GM23248 (cell line): Measurements from ENCODE around the gene DPY19L3. TPM values are rescaled to one million over a fixed set of nuclear protein-coding genes. Genes with fewer than 3 reads are reported as not detected.

Source experiments
- DNase-seq: peaks from one replicate; pipeline ENCODE4 v3.0.0-alpha.2; 2015
- H2AFZ ChIP-seq: fragments of 200-600 bp; sonication (generic); 2 replicates; pipeline ENCODE4 v1.6.1; 2016; ENCODE audit warnings: antibody characterized with exemption
- H3F3A ChIP-seq: fragments of 200-600 bp; sonication (generic); 2 replicates; pipeline ENCODE4 v1.6.1; 2016; ENCODE audit warnings: mild to moderate bottlenecking, antibody characterized with exemption, mixed run types; ENCODE audit not compliant: insufficient read depth
- H3K27ac ChIP-seq: fragments of 200-600 bp; sonication (generic); 2 replicates; pipeline ENCODE4 v1.5.1; 2016; ENCODE audit warnings: mild to moderate bottlenecking
- H3K27me3 ChIP-seq: fragments of 200-600 bp; sonication (generic); replicated peaks from 2 replicates; pipeline ENCODE4 v1.6.1; 2016; ENCODE audit warnings: mild to moderate bottlenecking; ENCODE audit not compliant: insufficient read depth
- H3K36me3 ChIP-seq: fragments of 200-600 bp; sonication (generic); 2 replicates; pipeline ENCODE4 v1.6.1; 2016; ENCODE audit warnings: low read depth, mild to moderate bottlenecking
- H3K4me1 ChIP-seq: fragments of 200-600 bp; sonication (generic); 2 replicates; pipeline ENCODE4 v1.6.1; 2016; ENCODE audit warnings: mild to moderate bottlenecking; ENCODE audit not compliant: insufficient read depth
- H3K4me2 ChIP-seq: fragments of 200-600 bp; sonication (generic); one replicate; pipeline ENCODE4 v1.6.1; 2016; ENCODE audit warnings: mild to moderate bottlenecking; ENCODE audit not compliant: unreplicated experiment
- H3K4me3 ChIP-seq: fragments of 200-600 bp; sonication (generic); 2 replicates; pipeline ENCODE4 v1.5.1; 2016; ENCODE audit warnings: mild to moderate bottlenecking
- H3K79me2 ChIP-seq: fragments of 200-600 bp; sonication (generic); 2 replicates; pipeline ENCODE4 v1.6.1; 2016; ENCODE audit warnings: mild to moderate bottlenecking; ENCODE audit not compliant: insufficient read depth
- H3K9ac ChIP-seq: fragments of 200-600 bp; sonication (generic); 2 replicates; pipeline ENCODE4 v1.6.1; 2016; ENCODE audit warnings: mild to moderate bottlenecking
- H3K9me2 ChIP-seq: fragments of 200-600 bp; sonication (generic); 2 replicates; pipeline ENCODE4 v1.6.1; 2016; ENCODE audit warnings: mixed run types, mild to moderate bottlenecking, moderate library complexity; ENCODE audit not compliant: insufficient read depth
- H3K9me3 ChIP-seq: fragments of 200-600 bp; sonication (generic); one replicate; pipeline ENCODE4 v1.6.1; 2017; ENCODE audit warnings: low read depth
- H4K20me1 ChIP-seq: fragments of 200-600 bp; sonication (generic); 2 replicates; pipeline ENCODE4 v1.6.0; 2016; ENCODE audit not compliant: insufficient read depth
- EZH2 ChIP-seq: fragments of 200-600 bp; sonication (generic); IDR thresholded peaks from 2 replicates; pipeline ENCODE4 v1.6.1; 2018; ENCODE audit warnings: antibody characterized with exemption, mild to moderate bottlenecking; ENCODE audit not compliant: insufficient read depth, poor library complexity, severe bottlenecking
- EZH2phosphoT487 ChIP-seq: fragments of 200-600 bp; sonication (generic); IDR thresholded peaks from 2 replicates; pipeline ENCODE4 v1.6.1; 2018; ENCODE audit warnings: antibody characterized with exemption, moderate library complexity, mild to moderate bottlenecking, low read depth; ENCODE audit not compliant: insufficient read depth
- WGBS, 2 experiments: methylation state at CpG; one replicate each; pipeline ENCODE4 v1.1.6; 2015 to 2017; ENCODE audit warnings: low lambda C conversion rate in 2 of 2, low coverage in 1 of 2; ENCODE audit errors: missing lambda C conversion rate in 2 of 2; 5-methylcytosine and 5-hydroxymethylcytosine counted together
- in situ Hi-C: fragments of 300-500 bp; cut with MboI; formaldehyde crosslinking; loops from 2 replicates; pipeline ENCODE4 v1.15.0; 2020
- polyA plus RNA-seq: library from polyadenylated mRNA; unstranded; fragments of >200 nt; fragmentation: Nextera tagmentation; extraction: Ambion mirVana; gene quantifications from 2 replicates; pipeline ENCODE4 v1.2.1, GENCODE V29; 2016
- total RNA-seq: library from RNA; depleted of rRNA; stranded (reverse); fragments of >200 nt; shearing (Covaris generic); gene quantifications from 2 replicates; pipeline ENCODE4 v1.2.3, GENCODE V29; 2014

DPY19L3 gene
- total and polyA plus RNA-seq, 2 experiments from 2014 or later, result 7.6 to 15.3 TPM

GRCh38 chr19:32367063-32367462 is 38.5 kb upstream of the DPY19L3 start:
- Histone ChIP-seq H3K4me1 (no peaks in the 10 kb centered on the region), H4K20me1 (peaks cover 14% of the 10 kb centered on the region; the same call in 1 of the 2 replicates), H3K27me3 (no peaks in the 10 kb centered on the region), H3K36me3 (peaks cover 14% of the 10 kb centered on the region), H3K4me2 (no peak overlapping the region), H3K4me3 (no peak overlapping the region), H3K9ac (no peak overlapping the region), H3K9me2 (no peaks in the 10 kb centered on the region), H3F3A (peaks cover 5% of the 10 kb centered on the region; the same call in 1 of the 2 replicates), H2AFZ (no peak overlapping the region), H3K9me3 (no peaks in the 10 kb centered on the region), H3K79me2 (peaks cover 77% of the 10 kb centered on the region), H3K27ac (no peak overlapping the region)
- in situ Hi-C loops, result no loop called here
- no peak for DNase-seq
- WGBS, 2 experiments, result 82 to 87% methylated on average over 6 of the region's 6 CpGs
- TF ChIP-seq EZH2 (no peak), EZH2phosphoT487 (no peak)

- Histone ChIP-seq H3F3A (peaks cover 14% of the 10 kb centered on the region), H3K4me1 (peaks cover 5% of the 10 kb centered on the region), H3K9me2 (no peaks in the 10 kb centered on the region), H3K4me3 (no peak overlapping the region), H3K9me3 (no peaks in the 10 kb centered on the region), H3K36me3 (peaks cover 17% of the 10 kb centered on the region), H4K20me1 (0 out of 2 replicates have a peak, but pooled peaks cover 14% of the 10 kb centered on the region), H3K27ac (no peak overlapping the region), H3K27me3 (no peaks in the 10 kb centered on the region), H3K9ac (no peak overlapping the region), H3K4me2 (no peak overlapping the region), H3K79me2 (peaks cover 69% of the 10 kb centered on the region), H2AFZ (no peak overlapping the region)
- no peak for DNase-seq
- no peak for TF ChIP-seq EZH2phosphoT487
- TF ChIP-seq EZH2, result no peak
- 98 to 100% methylated on average over 3 of the region's 3 CpGs for WGBS, 2 experiments
- in situ Hi-C loops, result no loop called here
Measured at GRCh38 chr19:32367948-32368536, 37.5 kb upstream of the DPY19L3 start.

GRCh38 chr19:32368787-32369186 is 36.8 kb upstream of the DPY19L3 start:
- peaks cover 69% of the 10 kb centered on the region for H3K79me2 ChIP-seq
- TF ChIP-seq EZH2, result no peak
- no peak for TF ChIP-seq EZH2phosphoT487
- no peak for DNase-seq
- in situ Hi-C loops, result no loop called here
- H4K20me1 ChIP-seq, result 0 out of 2 replicates have a peak, but pooled peaks cover 14% of the 10 kb centered on the region
- no peak overlapping the region for H3K4me2 ChIP-seq
- H3K9ac ChIP-seq, result no peak overlapping the region
- peaks cover 21% of the 10 kb centered on the region for H3F3A ChIP-seq
- H3K4me1 ChIP-seq, result peaks cover 11% of the 10 kb centered on the region
- WGBS, 2 experiments, result 91 to 98% methylated on average over 2 of the region's 2 CpGs
- no peaks in the 10 kb centered on the region for H3K9me3 ChIP-seq
- H3K4me3 ChIP-seq, result no peak overlapping the region
- no peak overlapping the region for H3K27ac ChIP-seq
- no peaks in the 10 kb centered on the region for H3K9me2 ChIP-seq
- H3K27me3 ChIP-seq, result no peaks in the 10 kb centered on the region
- no peak overlapping the region for H2AFZ ChIP-seq
- peaks cover 17% of the 10 kb centered on the region; the same call in 1 of the 2 replicates for H3K36me3 ChIP-seq

GRCh38 chr19:32372726-32373517 is 32.6 kb upstream of the DPY19L3 start:
- peaks cover 12% of the 10 kb centered on the region; the same call in 1 of the 2 replicates for H3K36me3 ChIP-seq
- no peak overlapping the region for H3K9ac ChIP-seq
- no peak overlapping the region for H2AFZ ChIP-seq
- H4K20me1 ChIP-seq, result peaks cover 8% of the 10 kb centered on the region; the same call in 1 of the 2 replicates
- H3F3A ChIP-seq, result peaks cover 36% of the 10 kb centered on the region
- no peak for DNase-seq
- WGBS, 2 experiments, result 90 to 92% methylated on average over 7 of the region's 7 CpGs
- H3K27ac ChIP-seq, result peak overlapping the region; percentile 56
- no peaks in the 10 kb centered on the region for H3K27me3 ChIP-seq
- H3K79me2 ChIP-seq, result peaks cover 46% of the 10 kb centered on the region
- H3K4me3 ChIP-seq, result peak overlapping the region; percentile 25; the same call in 1 of the 2 replicates
- in situ Hi-C loops, result no loop called here
- no peaks in the 10 kb centered on the region for H3K9me3 ChIP-seq
- no peaks in the 10 kb centered on the region for H3K9me2 ChIP-seq
- TF ChIP-seq EZH2phosphoT487 (no peak), EZH2 (no peak)
- peaks cover 20% of the 10 kb centered on the region for H3K4me1 ChIP-seq
- H3K4me2 ChIP-seq, result peak overlapping the region; percentile 66
